Adrenal gland (tissue), 12 donors: Measurements from ENCODE around the gene PSMC4. TPM values are rescaled to one million over a fixed set of nuclear protein-coding genes. Genes with fewer than 3 reads are reported as not detected.

ENCODE experiments used
- DNase-seq, 7 donors: peaks; one replicate each; pipeline ENCODE4 v3.0.0-alpha.2; 2019 to 2020
- H3K27ac ChIP-seq, 5 donors: fragments of 200-600 bp; sonication (generic) in 4 of 5; 1 replicate in 3 of 5; 2 replicates in 2 of 5; pipeline versions ENCODE4 v1.5.1 to v1.8.0; 2016 to 2020; ENCODE audit warnings: mild to moderate bottlenecking in 1 of 5
- H3K27me3 ChIP-seq: fragments of 200-600 bp; 2 replicates; pipeline ENCODE4 v1.8.0; 2021
- H3K36me3 ChIP-seq, 2 donors: fragments of 200-600 bp; replicated peaks in 1 of 2; 1 replicate in 1 of 2; 2 replicates in 1 of 2; pipeline versions ENCODE4 v1.5.1 to v1.8.0; 2018 to 2022
- H3K4me1 ChIP-seq, 2 donors: fragments of 200-600 bp; replicated peaks in 1 of 2; 1 replicate in 1 of 2; 2 replicates in 1 of 2; pipeline versions ENCODE4 v1.5.1 to v1.8.0; 2018 to 2021
- H3K4me3 ChIP-seq, 4 donors: fragments of 200-600 bp; sonication (generic) in 3 of 4; one replicate each; pipeline ENCODE4 v1.5.1; 2016 to 2018
- H3K9me3 ChIP-seq, 3 donors: fragments of 200-600 bp; sonication (generic) in 1 of 3; replicated peaks in 1 of 3; 1 replicate in 2 of 3; 2 replicates in 1 of 3; pipeline versions ENCODE4 v1.5.1 to v1.8.0; 2016 to 2021
- POLR2A ChIP-seq, 2 donors: fragments of 450-650 bp; IDR thresholded peaks; one replicate each; pipeline ENCODE4 v1.6.1; 2017; ENCODE audit warnings: antibody characterized with exemption in 2 of 2, mild to moderate bottlenecking in 2 of 2, moderate library complexity in 1 of 2
- WGBS, 4 donors: extraction: QIAGEN DNeasy Blood & Tissue Kit in 2 of 4; methylation state at CpG; one replicate each; pipeline versions ENCODE4 v1.1.5 to v1.1.7; 2013 to 2017; 5-methylcytosine and 5-hydroxymethylcytosine counted together
- intact Hi-C, 2 donors: fragments of 100-400 bp; cut with DNase I; formaldehyde crosslinking; loops; one replicate each; pipeline versions ENCODE4 v1.14.1 to v1.15.0; 2022 to 2023
- polyA plus RNA-seq, 3 donors: library from polyadenylated mRNA; stranded (reverse); fragments of 200-250 nt in 2 of 3; fragments of 350-450 nt in 1 of 3; fragmentation: Illumina TruSeq in 1 of 3; extraction: RNeasy Lipid Tissue Mini Kit (QIAGEN cat#74804) in 1 of 3; gene quantifications; one replicate each; pipeline ENCODE4 v1.2.3, GENCODE V29; 2013 to 2014
- total RNA-seq, 9 donors: library from RNA; depleted of rRNA in 4 of 9; stranded (reverse); fragments of >200 nt in 4 of 9; fragments of 120-200 nt in 1 of 9; fragmentation: NEBNext Ultra II Directional in 1 of 9; extraction: Animal tissue kit (Norgen Biotek cat#: 25700) in 1 of 9; gene quantifications; one replicate each; pipeline versions ENCODE4 v1.1.0 to v1.2.4, GENCODE V29; 2013 to 2023
- TF ChIP-seq, protein P1 (sequence below), 6 experiments: fragments of 450-650 bp in 4 of 6; fragments of 200-600 bp in 2 of 6; sonication (generic) in 1 of 6; IDR thresholded peaks; 1 replicate in 5 of 6; 2 replicates in 1 of 6; pipeline versions ENCODE4 v1.5.1 to v1.8.0; 2016 to 2021; ENCODE audit warnings: antibody characterized with exemption in 6 of 6, mild to moderate bottlenecking in 2 of 6, moderate library complexity in 1 of 6
- donor health status: healthy with polysubstance abuse.
- donor health status: Bipolar disorder and iron deficiency.
- donor health status: DM: yes; HTN: yes; CAD: no.
- donor health status: DM: no; HTN: no; CAD: no.
- donor health status: DM: no; HTN: no; CAD: no.
- donor health status: DM: yes; HTN: yes; CAD: no.

Gene PSMC4
- total and polyA plus RNA-seq, 12 donors: 56.3 to 191 (median 109) TPM

GRCh38 chr19:39974377-39975155 lies 3.6 kb downstream of the PSMC4 start:
- DNase-seq: no peak
- WGBS, 4 donors: 94 to 97% (median 95%) methylated on average over 18 to 24 of the region's 24 CpGs
- Histone ChIP-seq H3K27ac (no peak overlapping the region), H3K27me3 (no peaks in the 10 kb centered on the region), H3K9me3 (no peaks in the 10 kb centered on the region), H3K4me3 (no peak overlapping the region), H3K36me3 (peaks cover 0 to 67% of the 10 kb centered on the region in 2 donors), H3K4me1 (peaks cover 9 to 20% of the 10 kb centered on the region in 2 donors)
- intact Hi-C loops: no loop called here
- TF ChIP-seq, protein P1, sequence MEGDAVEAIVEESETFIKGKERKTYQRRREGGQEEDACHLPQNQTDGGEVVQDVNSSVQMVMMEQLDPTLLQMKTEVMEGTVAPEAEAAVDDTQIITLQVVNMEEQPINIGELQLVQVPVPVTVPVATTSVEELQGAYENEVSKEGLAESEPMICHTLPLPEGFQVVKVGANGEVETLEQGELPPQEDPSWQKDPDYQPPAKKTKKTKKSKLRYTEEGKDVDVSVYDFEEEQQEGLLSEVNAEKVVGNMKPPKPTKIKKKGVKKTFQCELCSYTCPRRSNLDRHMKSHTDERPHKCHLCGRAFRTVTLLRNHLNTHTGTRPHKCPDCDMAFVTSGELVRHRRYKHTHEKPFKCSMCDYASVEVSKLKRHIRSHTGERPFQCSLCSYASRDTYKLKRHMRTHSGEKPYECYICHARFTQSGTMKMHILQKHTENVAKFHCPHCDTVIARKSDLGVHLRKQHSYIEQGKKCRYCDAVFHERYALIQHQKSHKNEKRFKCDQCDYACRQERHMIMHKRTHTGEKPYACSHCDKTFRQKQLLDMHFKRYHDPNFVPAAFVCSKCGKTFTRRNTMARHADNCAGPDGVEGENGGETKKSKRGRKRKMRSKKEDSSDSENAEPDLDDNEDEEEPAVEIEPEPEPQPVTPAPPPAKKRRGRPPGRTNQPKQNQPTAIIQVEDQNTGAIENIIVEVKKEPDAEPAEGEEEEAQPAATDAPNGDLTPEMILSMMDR (IDR thresholded peaks at IDR 0.05): no peak
- TF ChIP-seq POLR2A (IDR thresholded peaks at IDR 0.05): no peak

DNA sequence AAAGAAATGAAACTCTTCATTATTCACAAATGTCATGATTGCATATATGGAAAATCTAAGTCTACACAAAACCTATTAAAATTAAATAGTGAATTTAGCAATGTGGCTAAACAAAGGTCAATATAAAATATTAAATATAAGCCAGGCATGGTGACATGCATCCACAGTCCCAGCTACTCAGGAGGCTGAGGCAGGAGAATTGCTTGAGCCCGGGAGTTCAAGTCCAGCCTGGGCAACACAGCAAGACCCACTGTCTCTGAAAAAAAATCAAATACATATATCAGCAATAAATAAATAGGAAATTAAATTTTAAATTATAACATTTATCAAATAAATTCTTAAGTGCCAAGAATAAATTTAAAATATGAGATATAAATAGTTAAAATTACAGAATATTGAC lies 11.9 kb downstream of the PSMC4 start:
- DNase-seq: no peak
- WGBS, 4 donors: 90 to 100% (median 98%) methylated on average over 1 of the region's 1 CpG
- Histone ChIP-seq H3K36me3 (peaks cover 0 to 42% of the 10 kb centered on the region in 2 donors), H3K27me3 (no peaks in the 10 kb centered on the region), H3K4me1 (no peaks in the 10 kb centered on the region), H3K9me3 (peaks cover 0 to 13% (median 10%) of the 10 kb centered on the region in 3 donors), H3K4me3 (no peak overlapping the region), H3K27ac (no peak overlapping the region)
- TF ChIP-seq, protein P1 (IDR thresholded peaks at IDR 0.05): no peak
- no peak for TF ChIP-seq POLR2A (IDR thresholded peaks at IDR 0.05)
- intact Hi-C loops: no loop called here

GRCh38 chr19:39983695-39984300 lies 12.8 kb downstream of the PSMC4 start:
- TF ChIP-seq, protein P1 (IDR thresholded peaks at IDR 0.05): no peak
- TF ChIP-seq POLR2A (IDR thresholded peaks at IDR 0.05): no peak
- H3K27ac ChIP-seq: no peak overlapping the region
- 88 to 96% (median 95%) methylated on average over 5 of the region's 5 CpGs for WGBS, 4 donors
- H3K9me3 ChIP-seq: peaks cover 0 to 13% (median 10%) of the 10 kb centered on the region in 3 donors
- H3K36me3 ChIP-seq: peaks cover 0 to 33% of the 10 kb centered on the region in 2 donors
- no peaks in the 10 kb centered on the region for H3K27me3 ChIP-seq
- no peak for DNase-seq
- H3K4me3 ChIP-seq: no peak overlapping the region
- H3K4me1 ChIP-seq: no peaks in the 10 kb centered on the region
- intact Hi-C loops: no loop called here

- no peak overlapping the region for H3K4me3 ChIP-seq
- H3K9me3 ChIP-seq: peaks cover 0 to 13% (median 10%) of the 10 kb centered on the region in 3 donors
- TF ChIP-seq POLR2A (IDR thresholded peaks at IDR 0.05): no peak
- TF ChIP-seq, protein P1 (IDR thresholded peaks at IDR 0.05): no peak
- H3K27ac ChIP-seq: no peak overlapping the region
- no peaks in the 10 kb centered on the region for H3K27me3 ChIP-seq
- intact Hi-C loops: no loop called here
- DNase-seq: no peak
- peaks cover 0 to 5% of the 10 kb centered on the region in 2 donors for H3K36me3 ChIP-seq
- no peaks in the 10 kb centered on the region for H3K4me1 ChIP-seq
Measured at GRCh38 chr19:39986643-39987042, 15.7 kb downstream of the PSMC4 start.
